ENCODE measurements around the gene C22orf23. TPM values are rescaled to one million over a fixed set of nuclear protein-coding genes. Genes with fewer than 3 reads are reported as not detected.
A peak's percentile ranks its signal among the peaks of the same experiment; 100 is the strongest.

Gene C22orf23
- total RNA-seq, 1 donor from 2014 or later = not detected

DNA sequence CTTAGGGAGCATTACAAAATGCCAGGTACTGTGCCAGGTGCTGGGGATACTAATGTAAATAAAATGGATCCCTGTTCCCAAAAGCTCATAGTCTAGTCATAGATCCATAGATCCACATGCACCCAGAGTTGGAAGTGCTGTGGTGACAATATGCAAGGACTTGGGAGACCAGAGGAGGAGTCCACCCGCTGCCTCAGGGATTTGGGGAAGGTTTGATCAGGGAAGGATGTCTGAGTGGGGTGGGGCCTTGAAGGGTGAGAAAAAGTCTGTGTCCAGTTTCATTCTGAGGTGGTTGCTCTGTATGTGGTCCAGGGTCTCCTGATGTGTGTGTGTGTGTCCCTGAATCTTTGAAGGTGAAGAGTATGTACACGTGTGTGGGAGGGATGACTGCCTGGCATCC, 21.8 kb upstream of the C22orf23 start:
- Mint-ChIP-seq H3K36me3 (ENCODE audit: low read depth) (peaks cover 2% of the 10 kb centered on the region), H3K4me3 (no peak overlapping the region), H3K27ac (no peak overlapping the region), H3K9me3 (no peaks in the 10 kb centered on the region), H3K4me1 (ENCODE audit: low read depth) (no peaks in the 10 kb centered on the region), H3K27me3 (ENCODE audit: insufficient read depth) (no peaks in the 10 kb centered on the region)
- DNase-seq (ENCODE audit: low spot score) = no peak
- intact Hi-C loops (cut with micrococcal nuclease) = no loop called here

DNA sequence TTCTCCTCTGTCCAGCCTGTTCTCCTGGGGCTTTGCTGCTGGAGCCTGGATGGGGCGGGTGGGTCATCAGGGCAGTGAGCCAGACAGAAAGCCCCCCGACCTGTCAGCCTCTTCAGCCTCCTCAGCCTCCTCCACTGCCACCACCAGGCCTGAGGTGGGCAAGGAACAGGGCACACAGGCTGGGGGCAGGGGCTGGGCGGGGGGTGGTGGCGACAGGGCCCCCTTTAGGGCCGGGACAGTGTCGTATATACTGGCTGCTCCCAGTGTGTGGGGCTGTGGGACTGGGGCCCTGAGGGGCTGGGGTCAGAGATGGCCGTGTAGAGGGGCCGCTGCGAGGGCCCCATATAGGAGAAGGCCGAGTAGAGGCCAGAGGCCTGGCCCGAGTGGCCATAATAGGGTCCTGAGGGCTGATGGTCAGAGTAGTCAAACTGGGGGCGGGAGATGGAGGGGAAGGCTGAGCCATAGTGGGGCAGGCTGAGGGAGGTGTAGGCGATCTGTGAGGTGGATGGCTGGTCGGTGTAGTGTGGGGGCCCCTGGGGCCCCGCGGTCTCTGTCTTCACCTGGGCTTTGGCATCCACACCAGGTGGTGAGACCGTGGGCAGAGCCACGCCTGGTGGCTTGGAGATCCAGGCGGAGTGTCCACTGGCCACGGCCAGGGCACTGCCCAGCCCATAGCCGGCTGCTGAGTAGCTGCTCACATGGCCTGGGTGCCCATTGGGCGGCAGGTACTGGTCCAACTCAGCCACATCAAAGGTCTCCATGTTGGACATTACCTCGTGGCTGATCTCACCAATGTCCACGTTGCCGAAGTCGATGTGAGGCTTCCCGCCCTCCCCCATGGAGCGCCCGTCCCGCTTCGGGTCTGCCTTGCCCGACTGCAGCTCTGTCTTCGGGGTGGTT, 20.1 kb upstream of the C22orf23 start:
- H3K27ac Mint-ChIP-seq = no peak overlapping the region
- no peak overlapping the region for H3K4me3 Mint-ChIP-seq
- peaks cover 10% of the 10 kb centered on the region for H3K36me3 Mint-ChIP-seq (ENCODE audit: low read depth)
- DNase-seq (ENCODE audit: low spot score) = no peak
- no peaks in the 10 kb centered on the region for H3K27me3 Mint-ChIP-seq (ENCODE audit: insufficient read depth)
- intact Hi-C loops (cut with micrococcal nuclease) = no loop called here
- no peaks in the 10 kb centered on the region for H3K9me3 Mint-ChIP-seq
- no peaks in the 10 kb centered on the region for H3K4me1 Mint-ChIP-seq (ENCODE audit: low read depth)

DNA sequence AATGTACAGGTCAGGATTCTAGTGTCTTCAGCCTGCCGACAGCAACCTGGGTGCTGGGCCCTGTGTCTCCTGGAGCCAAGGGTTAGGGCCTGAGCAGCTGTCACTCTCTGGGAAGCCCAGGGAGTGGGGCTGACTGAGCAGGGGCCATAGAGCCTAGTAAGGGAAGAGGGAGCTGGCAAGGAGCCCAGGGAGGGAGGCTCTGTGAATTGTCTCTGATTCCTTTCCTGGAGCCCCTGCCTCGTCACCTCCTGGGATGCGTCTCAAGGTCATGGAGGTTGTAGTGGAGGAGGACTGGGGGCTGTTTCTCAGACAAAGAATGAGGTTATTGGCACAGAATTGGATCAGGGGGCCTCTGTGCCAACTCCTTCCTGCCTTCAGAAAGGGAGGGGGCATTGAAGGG, 19.1 kb upstream of the C22orf23 start:
- Mint-ChIP-seq H3K4me3 (no peak overlapping the region), H3K36me3 (ENCODE audit: low read depth) (peaks cover 17% of the 10 kb centered on the region), H3K27ac (no peak overlapping the region), H3K4me1 (ENCODE audit: low read depth) (no peaks in the 10 kb centered on the region), H3K9me3 (no peaks in the 10 kb centered on the region), H3K27me3 (ENCODE audit: insufficient read depth) (no peaks in the 10 kb centered on the region)
- no peak for DNase-seq (ENCODE audit: low spot score)
- intact Hi-C loops (cut with micrococcal nuclease) = no loop called here

DNA sequence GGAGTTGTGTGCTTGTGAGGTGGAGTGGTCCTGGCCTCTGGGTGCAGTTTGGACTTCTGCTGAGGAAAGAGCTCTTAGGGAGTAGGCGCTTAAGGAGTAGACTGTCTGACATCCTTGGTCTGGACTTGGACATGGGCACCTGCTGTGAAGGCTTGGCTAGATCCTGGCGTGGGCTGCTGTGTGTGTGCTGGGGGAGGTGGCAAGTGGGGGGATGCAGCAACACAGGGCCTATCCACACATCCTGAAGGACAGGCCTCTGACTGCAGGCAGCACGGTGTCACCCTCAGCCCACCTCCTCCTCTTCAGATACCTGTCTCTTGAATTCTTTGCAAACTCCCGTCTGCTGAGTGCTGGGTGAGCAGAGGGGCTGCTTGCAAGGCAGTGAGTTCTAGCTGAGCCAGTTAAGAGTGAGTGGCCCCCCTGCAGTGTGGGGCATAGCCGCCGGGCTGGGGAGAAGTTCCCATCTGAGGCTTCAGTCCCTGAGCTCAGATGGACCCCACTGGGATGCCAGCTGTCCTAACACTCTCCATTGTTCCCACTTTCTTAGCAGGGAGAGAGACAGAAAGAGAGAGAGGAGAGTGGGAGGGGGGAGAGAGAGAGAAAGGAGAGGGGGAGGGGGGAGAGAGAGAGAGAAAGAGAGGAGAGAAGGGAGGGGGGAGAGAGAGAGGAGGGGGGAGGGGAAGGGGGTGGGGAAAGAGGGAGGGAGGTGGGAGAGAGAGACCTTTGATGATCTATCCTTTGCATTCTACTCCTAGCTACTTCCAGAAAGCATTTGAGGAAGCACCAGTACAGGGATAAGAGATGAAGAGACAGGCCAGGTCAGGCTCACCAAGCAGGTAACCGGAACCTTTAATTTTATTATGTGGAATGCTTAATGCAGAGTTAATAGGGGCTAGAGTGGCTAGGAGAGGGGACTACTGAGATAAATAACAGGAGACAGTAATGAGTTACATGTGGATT, 18.4 kb upstream of the C22orf23 start:
- no peak overlapping the region for H3K27ac Mint-ChIP-seq
- no peaks in the 10 kb centered on the region for H3K27me3 Mint-ChIP-seq (ENCODE audit: insufficient read depth)
- H3K4me3 Mint-ChIP-seq = no peak overlapping the region
- H3K9me3 Mint-ChIP-seq = no peaks in the 10 kb centered on the region
- no peaks in the 10 kb centered on the region for H3K4me1 Mint-ChIP-seq (ENCODE audit: low read depth)
- DNase-seq (ENCODE audit: low spot score) = no peak
- intact Hi-C loops (cut with micrococcal nuclease) = no loop called here
- peaks cover 21% of the 10 kb centered on the region for H3K36me3 Mint-ChIP-seq (ENCODE audit: low read depth)

DNA sequence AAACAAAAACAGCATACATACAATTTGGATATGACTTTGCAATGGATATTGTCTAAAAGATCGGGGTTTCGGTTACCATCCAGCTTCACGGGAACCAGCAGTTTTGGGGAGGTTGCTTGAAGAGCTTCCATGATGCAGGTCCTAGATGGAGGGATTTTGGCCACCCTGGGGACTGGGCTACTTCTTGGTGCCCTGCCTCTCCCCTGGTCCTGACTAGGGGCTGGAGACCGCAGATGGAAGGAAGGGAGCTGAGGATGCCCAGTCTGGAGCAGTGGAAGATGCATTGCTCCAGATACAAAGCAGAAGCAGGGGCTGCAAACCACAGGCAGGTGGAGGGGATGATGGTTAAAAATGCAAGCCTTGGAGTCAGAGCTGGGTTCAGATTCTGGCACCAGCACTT, 17.5 kb upstream of the C22orf23 start:
- intact Hi-C loops (cut with micrococcal nuclease) = no loop called here
- H3K4me3 Mint-ChIP-seq = no peak overlapping the region
- no peaks in the 10 kb centered on the region for H3K4me1 Mint-ChIP-seq (ENCODE audit: low read depth)
- no peaks in the 10 kb centered on the region for H3K27me3 Mint-ChIP-seq (ENCODE audit: insufficient read depth)
- H3K27ac Mint-ChIP-seq = no peak overlapping the region
- peaks cover 25% of the 10 kb centered on the region for H3K36me3 Mint-ChIP-seq (ENCODE audit: low read depth)
- H3K9me3 Mint-ChIP-seq = no peaks in the 10 kb centered on the region
- no peak for DNase-seq (ENCODE audit: low spot score)

DNA sequence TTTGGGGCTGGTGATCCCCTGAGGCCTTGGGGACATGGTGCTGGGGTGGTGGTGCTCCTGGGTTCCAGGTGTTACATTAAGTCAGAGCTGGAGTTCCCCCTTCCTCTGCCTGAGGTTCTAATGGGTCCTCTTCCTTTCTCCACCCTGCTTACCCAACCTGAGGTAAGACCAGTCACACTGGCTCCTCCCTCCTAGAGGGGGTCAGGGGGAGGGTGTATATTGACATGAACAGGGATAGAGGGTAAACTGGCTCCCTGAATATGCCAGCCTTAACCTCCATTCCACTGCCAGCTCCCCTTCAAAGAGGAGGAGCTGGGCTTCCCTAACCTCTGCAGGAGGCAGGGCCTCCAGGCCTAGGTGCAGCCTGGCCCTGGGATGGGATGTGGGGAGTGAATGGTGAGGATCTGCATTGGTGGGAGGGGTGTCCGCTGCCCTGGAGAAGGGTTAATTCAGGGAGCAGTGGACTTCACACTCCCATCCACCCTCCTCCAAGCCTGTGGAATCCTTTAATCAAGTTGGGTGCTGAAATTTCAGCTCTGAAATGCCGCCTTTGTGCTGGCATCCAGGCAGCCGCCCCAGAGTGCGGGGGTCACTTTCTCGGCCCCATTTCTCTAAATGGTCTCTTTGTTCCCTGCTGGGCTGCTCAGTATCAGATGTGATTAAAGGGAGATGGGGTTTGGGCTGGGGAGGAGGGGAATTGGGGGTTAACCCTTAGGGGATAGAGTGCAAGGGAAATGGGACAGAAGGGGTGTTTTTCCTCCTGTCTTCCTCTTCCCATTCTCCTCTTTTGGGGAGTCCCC, 15.3 kb upstream of the C22orf23 start:
- H3K4me1 Mint-ChIP-seq (ENCODE audit: low read depth) = peaks cover 6% of the 10 kb centered on the region

DNA sequence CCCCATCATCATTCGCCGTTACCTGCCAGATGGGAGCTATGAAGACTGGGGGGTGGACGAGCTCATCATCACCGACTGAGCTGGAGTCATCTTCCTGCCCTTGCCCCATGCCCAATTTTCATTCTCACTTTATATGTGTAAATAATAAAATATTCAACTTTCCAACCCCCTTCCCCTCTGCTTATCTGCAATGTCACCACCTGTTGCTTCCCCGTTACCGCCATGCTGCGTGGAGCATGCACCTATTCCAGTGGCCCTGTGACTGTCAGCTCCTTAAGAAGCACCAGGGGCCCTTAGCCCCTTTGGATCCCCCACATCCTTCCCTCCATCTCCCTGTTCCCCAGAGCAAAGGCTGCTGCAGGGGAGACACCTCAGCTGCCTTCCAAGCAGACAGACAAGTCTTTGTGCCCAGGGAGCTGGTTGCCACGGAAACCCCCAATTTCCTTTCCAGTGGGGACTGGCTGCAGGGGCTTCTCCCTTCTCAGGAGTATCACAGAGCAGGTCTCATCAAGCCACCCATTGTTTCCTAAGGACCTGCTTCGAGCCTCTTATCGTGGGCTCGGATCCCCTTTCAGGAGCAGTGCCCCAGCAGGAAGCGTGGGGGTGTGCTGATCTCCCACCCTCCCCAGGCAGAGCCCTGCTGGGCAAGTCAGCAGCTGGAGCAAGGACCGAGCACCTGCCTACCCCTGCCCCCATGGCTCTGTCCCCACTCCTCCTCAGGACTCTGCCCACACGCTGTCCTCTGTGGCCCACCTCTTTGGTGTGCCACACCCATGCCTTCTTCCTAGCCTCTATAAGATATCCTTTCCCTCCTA, 14.4 kb upstream of the C22orf23 start:
- intact Hi-C loops (cut with micrococcal nuclease) = no loop called here

More for the DNA sequence above, 15.3 kb upstream of the C22orf23 start:
- Mint-ChIP-seq H3K27me3 (ENCODE audit: insufficient read depth) (no peaks in the 10 kb centered on the region), H3K9me3 (no peaks in the 10 kb centered on the region), H3K4me3 (no peak overlapping the region), H3K36me3 (ENCODE audit: low read depth) (peaks cover 31% of the 10 kb centered on the region), H3K27ac (no peak overlapping the region)
- intact Hi-C loops (cut with micrococcal nuclease) = no loop called here
- DNase-seq (ENCODE audit: low spot score) = no peak

DNA sequence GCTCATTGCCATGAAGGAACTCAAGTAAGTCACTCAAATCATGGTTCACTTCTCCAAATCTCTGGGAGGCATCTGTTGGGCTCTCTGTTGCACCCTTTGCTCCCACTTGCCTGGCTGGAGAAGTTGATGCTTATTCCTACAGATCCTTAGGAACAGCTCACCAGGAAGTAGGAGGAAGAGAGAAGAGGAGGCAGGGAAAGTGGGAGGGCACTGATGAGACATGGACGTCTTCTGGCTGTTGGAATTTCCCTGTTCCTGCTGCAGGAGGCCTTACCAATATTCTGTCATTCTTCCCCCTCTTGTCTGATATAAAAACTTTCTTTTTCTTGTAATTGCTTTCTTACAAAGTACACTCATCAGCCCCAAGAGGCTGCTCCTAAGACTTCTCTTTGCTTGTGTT, 13.7 kb upstream of the C22orf23 start:
- H3K36me3 Mint-ChIP-seq (ENCODE audit: low read depth) = peaks cover 31% of the 10 kb centered on the region
- no peak for DNase-seq (ENCODE audit: low spot score)
- no peak overlapping the region for H3K4me3 Mint-ChIP-seq
- no peak overlapping the region for H3K27ac Mint-ChIP-seq
- intact Hi-C loops (cut with micrococcal nuclease) = no loop called here
- no peaks in the 10 kb centered on the region for H3K27me3 Mint-ChIP-seq (ENCODE audit: insufficient read depth)
- H3K9me3 Mint-ChIP-seq = no peaks in the 10 kb centered on the region
- H3K4me1 Mint-ChIP-seq (ENCODE audit: low read depth) = peaks cover 6% of the 10 kb centered on the region

More for the DNA sequence above, 14.4 kb upstream of the C22orf23 start:
- Mint-ChIP-seq H3K4me3 (no peak overlapping the region), H3K9me3 (no peaks in the 10 kb centered on the region), H3K4me1 (ENCODE audit: low read depth) (peaks cover 6% of the 10 kb centered on the region), H3K27ac (no peak overlapping the region), H3K27me3 (ENCODE audit: insufficient read depth) (no peaks in the 10 kb centered on the region), H3K36me3 (ENCODE audit: low read depth) (peaks cover 31% of the 10 kb centered on the region)
- DNase-seq (ENCODE audit: low spot score) = no peak

DNA sequence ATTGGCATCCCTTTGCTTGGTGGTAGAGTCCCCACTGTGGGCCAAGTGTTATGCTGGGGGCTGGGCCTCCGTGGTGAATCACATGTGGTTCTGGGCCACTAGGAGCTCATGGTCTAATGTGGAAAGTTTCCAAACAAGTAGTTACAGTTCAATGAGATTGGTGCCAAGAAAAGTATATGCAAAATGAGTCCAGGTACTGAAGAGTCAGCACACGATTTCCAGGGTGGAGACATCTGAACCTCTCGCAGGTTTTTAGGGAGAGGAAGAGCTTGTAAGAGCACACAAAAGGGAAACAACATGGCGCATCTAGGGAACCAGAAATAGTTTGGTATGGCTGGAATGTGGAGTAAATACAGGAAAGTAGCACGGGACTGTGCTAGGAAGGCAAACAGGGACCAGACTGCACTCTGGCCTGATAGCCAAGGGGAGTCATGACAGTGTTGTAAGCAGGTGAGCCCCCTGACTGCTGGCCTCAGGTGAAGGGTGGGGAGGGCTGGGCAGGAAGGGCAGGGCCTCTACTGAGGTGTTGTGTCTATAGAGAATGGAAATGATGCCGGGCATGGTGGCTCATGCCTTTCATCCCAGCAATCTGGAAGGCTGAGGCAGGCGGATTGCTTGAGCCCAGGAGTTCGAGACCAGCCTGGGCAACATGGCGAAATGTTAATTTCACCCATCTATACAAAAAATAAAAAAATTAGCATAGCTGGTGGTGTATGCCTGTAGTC, 12.7 kb upstream of the C22orf23 start:
- Mint-ChIP-seq H3K36me3 (ENCODE audit: low read depth) (peaks cover 35% of the 10 kb centered on the region), H3K9me3 (no peaks in the 10 kb centered on the region), H3K27me3 (ENCODE audit: insufficient read depth) (no peaks in the 10 kb centered on the region), H3K27ac (peak overlapping the region; percentile 44), H3K4me1 (ENCODE audit: low read depth) (peaks cover 6% of the 10 kb centered on the region), H3K4me3 (no peak overlapping the region)
- DNase-seq (ENCODE audit: low spot score) = no peak
- intact Hi-C loops (cut with micrococcal nuclease) = loop anchor here (1.0 kb wide), 1 partner anchor 149 kb away; no protein-coding TSS in a partner anchor

DNA sequence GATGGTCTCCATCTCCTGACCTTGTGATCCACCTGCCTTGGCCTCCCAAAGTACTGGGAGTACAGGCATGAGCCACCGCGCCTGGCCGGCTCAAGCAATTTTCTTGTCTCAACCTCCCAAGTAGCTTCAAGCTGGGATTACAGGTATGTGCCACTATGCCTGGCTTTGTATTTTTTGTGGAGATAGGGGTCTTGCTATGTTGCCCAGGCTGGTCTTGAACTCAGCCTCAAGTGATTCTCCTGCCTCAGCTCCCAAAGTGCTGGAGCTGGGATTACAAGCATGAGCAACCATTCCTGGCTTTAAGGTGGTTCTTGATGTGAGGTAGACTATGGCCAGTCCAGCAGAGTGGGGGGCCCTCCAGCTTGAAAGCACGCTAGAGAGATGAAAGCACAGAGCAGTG, 7.7 kb upstream of the C22orf23 start:
- Mint-ChIP-seq H3K27ac (no peak overlapping the region), H3K4me1 (ENCODE audit: low read depth) (peaks cover 6% of the 10 kb centered on the region), H3K27me3 (ENCODE audit: insufficient read depth) (no peaks in the 10 kb centered on the region), H3K9me3 (no peaks in the 10 kb centered on the region), H3K36me3 (ENCODE audit: low read depth) (peaks cover 41% of the 10 kb centered on the region), H3K4me3 (no peak overlapping the region)
- intact Hi-C loops (cut with micrococcal nuclease) = no loop called here
- no peak for DNase-seq (ENCODE audit: low spot score)

DNA sequence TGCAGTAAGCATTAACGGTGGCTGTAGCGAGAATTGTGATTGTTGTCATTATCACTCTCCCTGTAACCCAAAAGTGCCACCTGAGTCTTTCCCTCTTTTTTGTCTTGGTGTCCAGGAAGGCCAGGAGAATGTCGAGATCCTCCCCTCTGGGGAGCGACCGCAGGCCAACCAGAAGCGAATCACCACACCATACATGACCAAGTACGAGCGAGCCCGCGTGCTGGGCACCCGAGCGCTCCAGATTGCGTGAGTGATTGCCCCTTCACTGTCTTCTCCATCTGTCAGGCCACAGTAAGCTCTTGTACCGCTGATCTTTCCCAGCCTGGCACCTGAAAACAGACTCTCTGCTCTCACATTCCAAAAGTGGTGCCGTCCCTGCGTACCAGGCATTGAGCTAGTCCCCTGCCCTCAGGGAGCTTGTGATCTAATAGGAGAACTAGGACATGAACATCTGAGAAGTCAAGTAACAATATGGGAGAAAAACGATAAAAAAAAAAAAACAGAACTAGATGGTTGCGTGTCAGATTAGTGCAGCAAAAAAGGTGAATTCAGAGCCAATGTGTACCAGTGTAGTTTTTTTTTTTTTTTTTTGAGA, 5.9 kb upstream of the C22orf23 start:
- Mint-ChIP-seq H3K4me1 (ENCODE audit: low read depth) (peaks cover 9% of the 10 kb centered on the region), H3K9me3 (no peaks in the 10 kb centered on the region), H3K27me3 (ENCODE audit: insufficient read depth) (no peaks in the 10 kb centered on the region), H3K36me3 (ENCODE audit: low read depth) (peaks cover 38% of the 10 kb centered on the region), H3K27ac (no peak overlapping the region), H3K4me3 (no peak overlapping the region)
- no peak for DNase-seq (ENCODE audit: low spot score)
- intact Hi-C loops (cut with micrococcal nuclease) = no loop called here

All from activated T-helper 1 cell treated with anti-CD3 and anti-CD28 coated beads, Interleukin-12 subunit alpha, Interleukin-12 subunit beta, Interleukin-2, Interleukin-4 antibody, amounts not matched to agents 30 ng/mL and 10 ng/mL and 1 ng/mL, durations not matched to agents 14 hours and 24 hours and 36 hours (primary cell).